Smooth muscle cell (in vitro differentiated cells): ENCODE results near the gene SAG. TPM values are rescaled to one million over a fixed set of nuclear protein-coding genes. Genes with fewer than 3 reads are reported as not detected.

Source experiments
- DNase-seq: peaks from one replicate; lab custom pipeline; 2025; ENCODE audit not compliant: unreplicated experiment; lab: John Stamatoyannopoulos, UW
- H2AFZ ChIP-seq: fragments of 200-600 bp; sonication (generic); 2 replicates; pipeline ENCODE4 v1.6.0; 2016; ENCODE audit warnings: antibody characterized with exemption, low read depth, mild to moderate bottlenecking
- H3F3A ChIP-seq: fragments of 200-600 bp; sonication (generic); 2 replicates; pipeline ENCODE4 v1.6.0; 2017; ENCODE audit warnings: antibody characterized with exemption, low read depth
- H3K27ac ChIP-seq: fragments of 200-600 bp; sonication (generic); 2 replicates; pipeline ENCODE4 v1.5.1; 2016; ENCODE audit warnings: low read depth, mild to moderate bottlenecking
- H3K27me3 ChIP-seq: fragments of 200-600 bp; sonication (generic); 2 replicates; pipeline ENCODE4 v1.6.1; 2016; ENCODE audit warnings: low read depth, mild to moderate bottlenecking
- H3K36me3 ChIP-seq: fragments of 200-600 bp; sonication (generic); 2 replicates; pipeline ENCODE4 v1.5.1; 2016; ENCODE audit warnings: low read depth
- H3K4me1 ChIP-seq: fragments of 200-600 bp; sonication (generic); 2 replicates; pipeline ENCODE4 v1.5.1; 2016; ENCODE audit warnings: low read depth
- H3K4me2 ChIP-seq: fragments of 200-600 bp; sonication (generic); 2 replicates; pipeline ENCODE4 v1.6.0; 2016; ENCODE audit warnings: mild to moderate bottlenecking
- H3K4me3 ChIP-seq: fragments of 200-600 bp; sonication (generic); 2 replicates; pipeline ENCODE4 v1.5.1; 2016; ENCODE audit warnings: mild to moderate bottlenecking
- H3K79me2 ChIP-seq: fragments of 200-600 bp; sonication (generic); 2 replicates; pipeline ENCODE4 v1.6.0; 2016; ENCODE audit warnings: low read depth, mild to moderate bottlenecking
- H3K9ac ChIP-seq: fragments of 200-600 bp; sonication (generic); 2 replicates; pipeline ENCODE4 v1.6.0; 2016; ENCODE audit warnings: low read depth
- H3K9me3 ChIP-seq: fragments of 200-600 bp; sonication (generic); replicated peaks from 2 replicates; pipeline ENCODE4 v1.5.1; 2016; ENCODE audit warnings: low read depth
- H4K20me1 ChIP-seq: fragments of 200-600 bp; sonication (generic); 2 replicates; pipeline ENCODE4 v1.6.0; 2016; ENCODE audit warnings: low read depth
- CTCF ChIP-seq: fragments of 200-600 bp; sonication (generic); IDR thresholded peaks from 2 replicates; pipeline ENCODE4 v1.5.1; 2017; ENCODE audit warnings: borderline replicate concordance, mild to moderate bottlenecking, antibody characterized with exemption; ENCODE audit not compliant: insufficient read depth, poor library complexity, severe bottlenecking
- WGBS: methylation state at CpG from one replicate; pipeline ENCODE4 v1.1.7; 2016; ENCODE audit warnings: low lambda C conversion rate; 5-methylcytosine and 5-hydroxymethylcytosine counted together
- polyA plus RNA-seq: library from polyadenylated mRNA; unstranded; fragments of >200 nt; fragmentation: Nextera tagmentation; extraction: Ambion mirVana; gene quantifications from 2 replicates; pipeline ENCODE4 v1.2.1, GENCODE V29; 2016
- total RNA-seq: library from RNA; depleted of rRNA; stranded (reverse); fragments of >200 nt; gene quantifications from 2 replicates; pipeline ENCODE4 v1.2.3, GENCODE V29; 2014

Gene SAG
- total and polyA plus RNA-seq, 2 experiments from 2014 or later = not detected

- Histone ChIP-seq H3K9me3 (no peaks in the 10 kb centered on the region), H4K20me1 (peaks cover 13% of the 10 kb centered on the region), H3K36me3 (no peaks in the 10 kb centered on the region), H3K4me2 (no peak overlapping the region), H3K79me2 (peaks cover 94% of the 10 kb centered on the region), H3K4me3 (no peak overlapping the region), H3K4me1 (no peaks in the 10 kb centered on the region), H3K9ac (no peak overlapping the region), H2AFZ (no peak overlapping the region), H3F3A (no peaks in the 10 kb centered on the region), H3K27ac (no peak overlapping the region), H3K27me3 (no peaks in the 10 kb centered on the region)
- no peak for TF ChIP-seq CTCF
- WGBS = 91% methylated on average over 8 of the region's 8 CpGs
- no peak for DNase-seq
These were observed 61.8 kb downstream of the SAG start for GRCh38 chr2:233369462-233369861.

DNA sequence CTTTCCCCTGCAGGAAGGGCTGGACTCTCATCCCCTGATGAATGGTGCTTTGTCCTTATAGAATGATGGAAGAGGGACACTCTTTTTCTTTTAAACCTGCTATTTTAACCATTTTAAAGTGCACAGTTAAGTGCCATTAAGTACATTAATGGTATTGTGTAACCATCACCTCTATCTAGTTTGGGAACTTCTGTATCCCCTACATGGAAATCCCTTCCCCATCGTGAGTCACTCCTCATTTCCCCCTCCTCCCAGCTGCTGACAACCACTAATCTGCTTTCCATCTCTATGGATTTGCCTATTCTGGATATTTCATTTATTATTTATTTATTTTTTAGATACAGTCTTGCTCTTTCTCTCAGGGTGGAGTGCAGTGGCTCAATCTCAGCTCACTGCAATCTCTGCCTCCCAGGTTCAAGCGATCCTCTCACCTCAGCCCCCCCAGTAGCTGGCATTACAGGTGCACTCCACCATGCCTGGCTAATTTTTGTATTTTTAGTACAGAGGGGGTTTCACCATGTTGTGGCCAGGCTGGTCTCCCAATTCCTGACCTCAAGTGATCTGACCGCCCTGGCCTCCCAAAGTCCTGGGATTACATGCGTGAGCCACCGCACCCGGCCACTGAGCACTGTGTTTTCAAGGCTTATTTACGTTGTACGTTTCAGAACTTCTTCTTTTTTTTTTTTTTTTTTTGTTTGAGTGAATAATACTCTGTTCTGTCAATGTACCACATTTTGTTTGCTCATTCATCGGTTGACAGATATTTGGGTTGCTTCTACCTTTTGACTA is 62.5 kb downstream of the SAG start:
- Histone ChIP-seq H3K9me3 (no peaks in the 10 kb centered on the region), H4K20me1 (peaks cover 13% of the 10 kb centered on the region), H3K27me3 (no peaks in the 10 kb centered on the region), H3K4me1 (no peaks in the 10 kb centered on the region), H3K4me2 (no peak overlapping the region), H3F3A (no peaks in the 10 kb centered on the region), H3K9ac (no peak overlapping the region), H3K4me3 (no peak overlapping the region), H2AFZ (no peak overlapping the region), H3K79me2 (peaks cover 93% of the 10 kb centered on the region), H3K36me3 (no peaks in the 10 kb centered on the region), H3K27ac (no peak overlapping the region)
- no peak for DNase-seq
- 86% methylated on average over 9 of the region's 9 CpGs for WGBS
- no peak for TF ChIP-seq CTCF

DNA sequence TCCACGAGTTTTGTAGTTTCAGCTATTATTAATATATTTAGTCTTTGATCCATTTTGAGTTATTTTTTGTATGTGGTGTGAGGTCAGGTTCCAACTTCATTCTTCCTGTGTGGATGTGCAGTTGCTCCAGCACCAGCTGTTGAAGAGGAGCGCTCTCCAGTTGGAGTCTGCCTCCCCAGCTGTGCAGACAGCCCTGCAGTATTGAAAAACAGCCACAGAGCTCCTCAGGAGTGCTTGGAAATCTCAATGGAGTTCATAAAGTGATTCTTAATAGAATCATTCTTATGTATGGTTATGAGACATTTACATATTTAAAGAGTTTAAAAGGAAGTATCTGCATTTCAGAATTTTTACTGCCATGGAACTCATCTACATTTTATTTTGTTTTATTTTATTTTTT is 64.0 kb downstream of the SAG start:
- Histone ChIP-seq H3F3A (no peaks in the 10 kb centered on the region), H4K20me1 (peaks cover 19% of the 10 kb centered on the region), H3K27me3 (no peaks in the 10 kb centered on the region), H3K9me3 (no peaks in the 10 kb centered on the region), H3K4me3 (no peak overlapping the region), H3K4me2 (no peak overlapping the region), H3K27ac (no peak overlapping the region), H2AFZ (no peak overlapping the region), H3K36me3 (no peaks in the 10 kb centered on the region), H3K9ac (no peak overlapping the region), H3K79me2 (peaks cover 95% of the 10 kb centered on the region), H3K4me1 (no peaks in the 10 kb centered on the region)
- 91% methylated on average over 2 of the region's 2 CpGs for WGBS
- DNase-seq = no peak
- no peak for TF ChIP-seq CTCF

DNA sequence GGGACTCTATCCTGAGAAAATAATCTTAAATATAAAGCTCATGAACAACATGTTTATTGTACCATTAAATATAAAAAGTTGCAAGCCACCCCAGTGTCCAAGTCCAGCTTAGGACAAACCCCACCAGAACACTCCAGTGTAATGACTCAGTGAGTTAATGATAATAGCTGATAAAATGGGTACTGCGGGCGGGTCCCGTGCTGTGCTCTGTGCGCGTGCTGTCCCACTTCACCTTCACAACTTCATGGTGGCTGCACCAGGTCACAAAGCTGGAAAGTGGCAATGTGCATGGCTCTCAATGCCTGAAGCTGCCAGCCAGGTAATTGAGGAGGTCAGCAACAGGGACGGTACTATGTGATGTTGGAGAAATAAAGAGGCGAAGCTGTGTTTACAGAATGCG is 65.2 kb downstream of the SAG start:
- H3K27ac ChIP-seq = no peak overlapping the region
- peaks cover 94% of the 10 kb centered on the region for H3K79me2 ChIP-seq
- H2AFZ ChIP-seq = no peak overlapping the region
- no peaks in the 10 kb centered on the region for H3K4me1 ChIP-seq
- 74% methylated on average over 8 of the region's 8 CpGs for WGBS
- no peaks in the 10 kb centered on the region for H3K27me3 ChIP-seq
- H3K9me3 ChIP-seq = no peaks in the 10 kb centered on the region
- TF ChIP-seq CTCF = no peak
- H3K9ac ChIP-seq = no peak overlapping the region
- H3F3A ChIP-seq = no peaks in the 10 kb centered on the region
- peaks cover 18% of the 10 kb centered on the region for H4K20me1 ChIP-seq
- no peak overlapping the region for H3K4me2 ChIP-seq
- H3K36me3 ChIP-seq = no peaks in the 10 kb centered on the region
- no peak for DNase-seq
- H3K4me3 ChIP-seq = no peak overlapping the region
